IMR-90 (cell line): ENCODE results near the gene INSYN1. TPM values are rescaled to one million over a fixed set of nuclear protein-coding genes. Genes with fewer than 3 reads are reported as not detected.

Experiments
- ATAC-seq: fragments of 200-7000 bp; cut with Tn5 transposase; 2 replicates; pipeline ENCODE4 v1.9.1; 2020; ENCODE audit warnings: low read depth, mild to moderate bottlenecking, moderate library complexity
- BruUV-seq: library from RNA; stranded (reverse); fragments of 400-500 nt; replicated peaks from 2 replicates; lab custom pipeline; 2021; lab: Mats Ljungman, UMichigan
- CTCF ChIA-PET: fragments of 300-600 bp; formaldehyde crosslinking; extraction: SDS; loops from one replicate; lab custom pipeline; 2021; ENCODE audit warnings: antibody characterized with exemption; lab: Yijun Ruan, JAX
- POLR2A ChIA-PET: fragments of 300-600 bp; sonication (Branson Sonifier 250); formaldehyde crosslinking; loops from one replicate; lab custom pipeline; 2022; ENCODE audit warnings: antibody characterized with exemption; ENCODE audit not compliant: unreplicated experiment; lab: Charles Lee
- DNase-seq: peaks from one replicate; pipeline ENCODE4 v3.0.0; 2013
- H2AFZ ChIP-seq: replicated peaks from 2 replicates; pipeline ENCODE3; 2013; ENCODE audit warnings: low read length, mild to moderate bottlenecking; ENCODE audit not compliant: poor library complexity
- H2AK5ac ChIP-seq: 2 replicates; pipeline ENCODE4 v1.6.1; 2013; ENCODE audit warnings: low read depth, low read length, inconsistent platforms
- H2AK9ac ChIP-seq: replicated peaks from 2 replicates; pipeline ENCODE3; 2013; ENCODE audit warnings: mild to moderate bottlenecking, low read depth, low read length, moderate library complexity; ENCODE audit not compliant: poor library complexity
- H2BK120ac ChIP-seq: 2 replicates; pipeline ENCODE4 v1.6.1; 2013; ENCODE audit warnings: low read depth, low read length, inconsistent platforms
- H2BK15ac ChIP-seq: 3 replicates; pipeline ENCODE4 v1.6.1; 2013; ENCODE audit warnings: low read depth, low read length, inconsistent platforms
- H2BK20ac ChIP-seq: 2 replicates; pipeline ENCODE4 v1.6.1; 2013; ENCODE audit warnings: low read depth, mild to moderate bottlenecking, inconsistent platforms, low read length, moderate library complexity
- H2BK5ac ChIP-seq: 2 replicates; pipeline ENCODE4 v1.6.1; 2013; ENCODE audit warnings: mild to moderate bottlenecking, low read depth, low read length, inconsistent platforms; ENCODE audit not compliant: poor library complexity, severe bottlenecking
- H3K14ac ChIP-seq: replicated peaks from 2 replicates; pipeline ENCODE4 v1.6.1; 2013; ENCODE audit warnings: low read depth, low read length, inconsistent platforms
- H3K18ac ChIP-seq: 2 replicates; pipeline ENCODE4 v1.6.1; 2013; ENCODE audit warnings: low read depth, low read length, control low read depth
- H3K23ac ChIP-seq: 2 replicates; pipeline ENCODE4 v1.6.1; 2013; ENCODE audit warnings: low read depth, low read length, inconsistent platforms
- H3K27ac ChIP-seq: 2 replicates; pipeline ENCODE4 v1.5.1; 2013; ENCODE audit warnings: mild to moderate bottlenecking, control low read depth, low read length; ENCODE audit not compliant: insufficient read depth
- H3K27me3 ChIP-seq: 2 replicates; pipeline ENCODE4 v1.6.1; 2013; ENCODE audit warnings: low read length; ENCODE audit not compliant: control insufficient read depth, insufficient read depth
- H3K36me3 ChIP-seq: 2 replicates; pipeline ENCODE4 v1.6.1; 2013; ENCODE audit warnings: low read length, mixed read lengths; ENCODE audit not compliant: control insufficient read depth, insufficient read depth
- H3K4ac ChIP-seq: 2 replicates; pipeline ENCODE4 v1.6.1; 2013; ENCODE audit warnings: low read depth, low read length, inconsistent platforms
- H3K4me1 ChIP-seq: 2 replicates; pipeline ENCODE4 v1.6.1; 2013; ENCODE audit warnings: low read length, mixed read lengths; ENCODE audit not compliant: control insufficient read depth, insufficient read depth
- H3K4me2 ChIP-seq: 2 replicates; pipeline ENCODE4 v1.6.1; 2013; ENCODE audit warnings: low read depth, mild to moderate bottlenecking, control low read depth, low read length, moderate library complexity
- H3K4me3 ChIP-seq: 2 replicates; pipeline ENCODE4 v1.5.1; 2013; ENCODE audit warnings: low read depth, mild to moderate bottlenecking, control low read depth, low read length, moderate library complexity; ENCODE audit not compliant: insufficient read depth
- H3K56ac ChIP-seq: 2 replicates; pipeline ENCODE4 v1.6.1; 2013; ENCODE audit warnings: low read length, inconsistent platforms; ENCODE audit not compliant: insufficient read depth; ENCODE audit errors: extremely low read depth
- H3K79me1 ChIP-seq, 2 experiments: 2 replicates each; pipeline ENCODE4 v1.6.1; 2013; ENCODE audit warnings: low read length in 2 of 2, inconsistent platforms in 1 of 2, low read depth in 1 of 2
- H3K9ac ChIP-seq: 2 replicates; pipeline ENCODE4 v1.6.1; 2013; ENCODE audit warnings: low read depth, low read length, control low read depth
- H3K9me1 ChIP-seq: 2 replicates; pipeline ENCODE4 v1.6.1; 2013; ENCODE audit warnings: low read length, inconsistent platforms; ENCODE audit not compliant: insufficient read depth
- H3K9me3 ChIP-seq: 2 replicates; pipeline ENCODE4 v1.6.1; 2013; ENCODE audit warnings: low read length; ENCODE audit not compliant: control insufficient read depth, insufficient read depth
- H4K20me1 ChIP-seq: 2 replicates; pipeline ENCODE4 v1.6.1; 2013; ENCODE audit warnings: low read length, inconsistent platforms; ENCODE audit not compliant: insufficient read depth
- H4K5ac ChIP-seq: 2 replicates; pipeline ENCODE4 v1.6.1; 2013; ENCODE audit warnings: mild to moderate bottlenecking, low read depth, low read length, control low read depth
- H4K8ac ChIP-seq, 2 experiments: 2 replicates each; pipeline ENCODE4 v1.6.1; 2013; ENCODE audit warnings: low read depth in 2 of 2, low read length in 2 of 2, control low read depth in 1 of 2, inconsistent platforms in 1 of 2
- H4K91ac ChIP-seq: 2 replicates; pipeline ENCODE4 v1.6.1; 2013; ENCODE audit warnings: low read depth, low read length, inconsistent platforms; ENCODE audit not compliant: insufficient read depth
- CHD1 ChIP-seq: IDR thresholded peaks from 2 replicates; pipeline ENCODE4 v1.6.1; 2012; ENCODE audit warnings: low read depth, low read length, improper control_type of control experiment
- ELK1 ChIP-seq: fragments of 150-350 bp; IDR thresholded peaks from 2 replicates; pipeline ENCODE4 v1.6.1; 2016; ENCODE audit warnings: low read depth, mild to moderate bottlenecking, low read length, moderate library complexity, borderline replicate concordance
- WGBS, 2 experiments: methylation state at CpG; one replicate each; pipeline versions ENCODE4 v1.1.5 to v1.1.7; 2013; ENCODE audit warnings: missing lambda C conversion rate in 2 of 2; ENCODE audit not compliant: insufficient read length in 1 of 2; ENCODE audit errors: extremely low coverage in 2 of 2; 5-methylcytosine and 5-hydroxymethylcytosine counted together
- dilution Hi-C: fragments of 300-500 bp; cut with HindIII; formaldehyde crosslinking; loops from one replicate; pipeline ENCODE4 v1.14.3; 2018; ENCODE audit warnings: low sequenced_read_pairs; ENCODE audit not compliant: unreplicated experiment
- in situ Hi-C: fragments of 300-500 bp; cut with MboI; formaldehyde crosslinking; loops from 3 replicates; pipeline ENCODE4 v1.14.3; 2019; ENCODE audit warnings: low sequenced_read_pairs, inconsistent platforms, mixed read lengths
- intact Hi-C: fragments of 100-400 bp; cut with micrococcal nuclease; formaldehyde crosslinking; loops from 2 replicates; pipeline ENCODE4 v1.10.0; 2022
- polyA plus RNA-seq, 3 experiments: library from polyadenylated mRNA; depleted of rRNA; stranded (reverse); fragments of >200 nt; gene quantifications; 2 replicates each; pipeline ENCODE4 v1.2.3, GENCODE V29; 2012; ENCODE audit warnings: low replicate concordance in 1 of 3
- total RNA-seq: library from RNA; depleted of rRNA; stranded (reverse); fragments of >200 nt; gene quantifications from 2 replicates; pipeline ENCODE4 v1.2.3, GENCODE V29; 2012

Gene INSYN1
- total and polyA plus RNA-seq, 2 of the 4 experiments (the other 2 are of a cell fraction) = 0.18 to 0.34 TPM

- Histone ChIP-seq H4K8ac (no peak overlapping the region), H3K9ac (no peak overlapping the region), H2BK20ac (no peak overlapping the region), H3K4me3 (no peak overlapping the region), H3K4ac (no peak overlapping the region), H3K14ac (no peak overlapping the region), H3K79me1 (no peaks in the 10 kb centered on the region), H3K27ac (no peak overlapping the region), H3K27me3 (peaks cover 72% of the 10 kb centered on the region), H3K18ac (no peak overlapping the region), H2BK5ac (no peak overlapping the region), H3K4me2 (no peak overlapping the region), H2AK5ac (no peak overlapping the region), H2BK120ac (no peak overlapping the region), H2AK9ac (no peak overlapping the region), H3K4me1 (no peaks in the 10 kb centered on the region), H3K23ac (no peak overlapping the region), H4K91ac (no peak overlapping the region), H3K9me1 (no peaks in the 10 kb centered on the region), H2BK15ac (no peak overlapping the region), H3K9me3 (peaks cover 3% of the 10 kb centered on the region; the same call in 1 of the 2 replicates), H3K56ac (no peak overlapping the region), H3K36me3 (no peaks in the 10 kb centered on the region), H2AFZ (no peak overlapping the region), H4K5ac (no peak overlapping the region), H4K20me1 (no peaks in the 10 kb centered on the region)
- in situ Hi-C loops = no loop called here
- no peak for DNase-seq
- intact Hi-C loops = no loop called here
- POLR2A ChIA-PET = no interaction called here
- TF ChIP-seq CHD1 (no peak), ELK1 (no peak)
- no peak for ATAC-seq
- no TSS peak for BruUV-seq
- dilution Hi-C loops = no loop called here
- no CpG with 5 or more reads among the region's 1 CpG for WGBS, 2 experiments
- CTCF ChIA-PET = no interaction called here
Measured at GRCh38 chr15:73765778-73766177, 12.6 kb upstream of the INSYN1 start.
